Skin epidermis (tissue), 12 donors: ENCODE data around the gene PES1.

Experiments used
- H3K27ac ChIP-seq, 21 experiments: fragments of 200-600 bp; sonication (generic) in 11 of 21; one replicate each; pipeline ENCODE4 v1.5.0; 2020; ENCODE audit warnings: mild to moderate bottlenecking in 3 of 21, inconsistent platforms in 2 of 21, moderate library complexity in 2 of 21
- H3K4me3 ChIP-seq, 7 experiments: fragments of 200-600 bp; sonication (generic) in 2 of 7; one replicate each; pipeline ENCODE4 v1.5.0; 2020; ENCODE audit warnings: inconsistent platforms in 2 of 7, mild to moderate bottlenecking in 2 of 7, moderate library complexity in 1 of 7

PES1 gene

GRCh38 chr22:30531651-30532608, 59.8 kb downstream of the PES1 start:
- Histone ChIP-seq H3K4me3 (no peak overlapping the region), H3K27ac (no peak overlapping the region)

GRCh38 chr22:30526656-30527055, 65.1 kb downstream of the PES1 start:
- no peak overlapping the region for H3K4me3 ChIP-seq
- H3K27ac ChIP-seq: no peak overlapping the region
